ENCODE data around the gene REPS1. TPM values are rescaled to one million over a fixed set of nuclear protein-coding genes. Genes with fewer than 3 reads are reported as not detected.

The REPS1 gene
- total and polyA plus RNA-seq, 2 of the 13 experiments (the other 11 are each of a cell fraction or from before 2014, with no cell fraction given) = 36.4 to 38.3 TPM

DNA sequence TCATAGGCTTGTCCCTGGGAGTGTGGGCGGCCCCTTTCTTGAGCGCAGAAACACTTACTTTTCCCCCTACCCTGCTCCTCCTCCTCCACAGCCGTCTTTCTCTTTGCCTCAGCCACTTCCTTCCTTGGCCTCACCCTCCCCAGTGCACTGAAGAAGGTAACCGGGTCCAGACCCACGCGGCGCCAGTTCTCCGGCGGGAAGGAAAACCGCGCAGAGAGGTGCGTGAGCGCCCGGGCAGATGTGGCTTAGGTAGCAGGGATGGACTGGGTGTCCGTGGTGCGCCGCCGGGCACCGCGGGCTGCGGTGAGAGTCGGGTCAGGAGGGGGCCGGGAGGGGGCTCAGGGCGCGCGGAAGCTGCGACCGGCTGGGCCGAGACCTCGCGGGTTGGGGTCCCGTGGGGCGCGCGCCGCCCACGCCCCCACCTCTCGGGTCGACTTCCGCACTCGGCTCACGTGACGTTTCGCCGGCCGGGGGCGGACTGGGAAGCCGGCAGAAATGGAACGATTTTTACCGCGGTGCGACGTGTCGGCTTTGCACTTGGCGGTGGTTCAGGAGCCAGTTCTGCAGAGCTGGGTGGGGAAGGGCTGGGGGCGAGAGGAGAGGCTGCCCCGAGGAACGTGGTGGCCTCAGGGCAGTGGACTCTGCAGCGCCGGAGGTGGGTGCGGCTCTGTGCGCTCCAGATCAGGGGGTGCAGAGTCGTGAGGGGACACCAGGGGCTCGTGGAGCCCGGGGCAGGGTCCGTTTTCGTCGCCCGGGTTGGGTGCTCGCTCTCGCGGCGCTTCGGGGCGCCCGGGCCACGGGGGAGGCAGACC is 40.8 kb upstream of the REPS1 start, which contains the start of gene ABRACL (continued):
- TF ChIP-seq, protein P1, sequence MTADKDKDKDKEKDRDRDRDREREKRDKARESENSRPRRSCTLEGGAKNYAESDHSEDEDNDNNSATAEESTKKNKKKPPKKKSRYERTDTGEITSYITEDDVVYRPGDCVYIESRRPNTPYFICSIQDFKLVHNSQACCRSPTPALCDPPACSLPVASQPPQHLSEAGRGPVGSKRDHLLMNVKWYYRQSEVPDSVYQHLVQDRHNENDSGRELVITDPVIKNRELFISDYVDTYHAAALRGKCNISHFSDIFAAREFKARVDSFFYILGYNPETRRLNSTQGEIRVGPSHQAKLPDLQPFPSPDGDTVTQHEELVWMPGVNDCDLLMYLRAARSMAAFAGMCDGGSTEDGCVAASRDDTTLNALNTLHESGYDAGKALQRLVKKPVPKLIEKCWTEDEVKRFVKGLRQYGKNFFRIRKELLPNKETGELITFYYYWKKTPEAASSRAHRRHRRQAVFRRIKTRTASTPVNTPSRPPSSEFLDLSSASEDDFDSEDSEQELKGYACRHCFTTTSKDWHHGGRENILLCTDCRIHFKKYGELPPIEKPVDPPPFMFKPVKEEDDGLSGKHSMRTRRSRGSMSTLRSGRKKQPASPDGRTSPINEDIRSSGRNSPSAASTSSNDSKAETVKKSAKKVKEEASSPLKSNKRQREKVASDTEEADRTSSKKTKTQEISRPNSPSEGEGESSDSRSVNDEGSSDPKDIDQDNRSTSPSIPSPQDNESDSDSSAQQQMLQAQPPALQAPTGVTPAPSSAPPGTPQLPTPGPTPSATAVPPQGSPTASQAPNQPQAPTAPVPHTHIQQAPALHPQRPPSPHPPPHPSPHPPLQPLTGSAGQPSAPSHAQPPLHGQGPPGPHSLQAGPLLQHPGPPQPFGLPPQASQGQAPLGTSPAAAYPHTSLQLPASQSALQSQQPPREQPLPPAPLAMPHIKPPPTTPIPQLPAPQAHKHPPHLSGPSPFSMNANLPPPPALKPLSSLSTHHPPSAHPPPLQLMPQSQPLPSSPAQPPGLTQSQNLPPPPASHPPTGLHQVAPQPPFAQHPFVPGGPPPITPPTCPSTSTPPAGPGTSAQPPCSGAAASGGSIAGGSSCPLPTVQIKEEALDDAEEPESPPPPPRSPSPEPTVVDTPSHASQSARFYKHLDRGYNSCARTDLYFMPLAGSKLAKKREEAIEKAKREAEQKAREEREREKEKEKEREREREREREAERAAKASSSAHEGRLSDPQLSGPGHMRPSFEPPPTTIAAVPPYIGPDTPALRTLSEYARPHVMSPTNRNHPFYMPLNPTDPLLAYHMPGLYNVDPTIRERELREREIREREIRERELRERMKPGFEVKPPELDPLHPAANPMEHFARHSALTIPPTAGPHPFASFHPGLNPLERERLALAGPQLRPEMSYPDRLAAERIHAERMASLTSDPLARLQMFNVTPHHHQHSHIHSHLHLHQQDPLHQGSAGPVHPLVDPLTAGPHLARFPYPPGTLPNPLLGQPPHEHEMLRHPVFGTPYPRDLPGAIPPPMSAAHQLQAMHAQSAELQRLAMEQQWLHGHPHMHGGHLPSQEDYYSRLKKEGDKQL (CRISPR knock-in tag; IDR thresholded peaks at IDR 0.05; ENCODE audit: low read depth) = no peak
- TF ChIP-seq, protein P2, sequence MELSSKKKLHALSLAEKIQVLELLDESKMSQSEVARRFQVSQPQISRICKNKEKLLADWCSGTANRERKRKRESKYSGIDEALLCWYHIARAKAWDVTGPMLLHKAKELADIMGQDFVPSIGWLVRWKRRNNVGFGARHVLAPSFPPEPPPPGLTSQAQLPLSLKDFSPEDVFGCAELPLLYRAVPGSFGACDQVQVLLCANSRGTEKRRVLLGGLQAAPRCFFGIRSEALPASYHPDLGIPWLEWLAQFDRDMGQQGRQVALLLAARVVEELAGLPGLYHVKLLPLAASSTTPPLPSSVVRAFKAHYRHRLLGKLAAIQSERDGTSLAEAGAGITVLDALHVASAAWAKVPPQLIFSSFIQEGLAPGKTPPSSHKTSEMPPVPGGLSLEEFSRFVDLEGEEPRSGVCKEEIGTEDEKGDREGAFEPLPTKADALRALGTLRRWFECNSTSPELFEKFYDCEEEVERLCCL (CRISPR knock-in tag; IDR thresholded peaks at IDR 0.05; ENCODE audit: borderline replicate concordance) = 0 out of 2 replicates have a peak, but pooled peaks have one; percentile 47
- TF ChIP-seq ONECUT2 (CRISPR knock-in tag; IDR thresholded peaks at IDR 0.05) (no peak), NFE2 (CRISPR knock-in tag; IDR thresholded peaks at IDR 0.05) (peak; percentile 3; the same call in 1 of the 2 replicates), FOXO1 (CRISPR knock-in tag; IDR thresholded peaks at IDR 0.05) (no peak), ZNF382 (CRISPR knock-in tag; IDR thresholded peaks at IDR 0.05; ENCODE audit: borderline replicate concordance) (no peak), TBL1XR1 (IDR thresholded peaks at IDR 0.05; ENCODE audit: borderline replicate concordance, low read length, partially characterized antibody) (no peak), IKZF4 (CRISPR knock-in tag; IDR thresholded peaks at IDR 0.05; ENCODE audit: borderline replicate concordance, low read depth, not compliant biosample characterization) (no peak), U2AF2 (IDR thresholded peaks at IDR 0.05; ENCODE audit: low read depth, low read length) (no peak), ZNF225 (CRISPR knock-in tag; IDR thresholded peaks at IDR 0.05) (0 out of 2 replicates have a peak, but pooled peaks have one; percentile 67), RFX1 (IDR thresholded peaks at IDR 0.05) (no peak), FOXK2 (IDR thresholded peaks at IDR 0.05) (no peak), ZBTB42 (CRISPR knock-in tag; IDR thresholded peaks at IDR 0.05) (no peak), PRMT3 (CRISPR knock-in tag; IDR thresholded peaks at IDR 0.05; ENCODE audit: borderline replicate concordance, low read depth) (no peak), AGO2 (optimal IDR thresholded peaks at IDR 0.05; ENCODE audit: low read depth, low read length) (peak; percentile 12), NFKBIZ (CRISPR knock-in tag; IDR thresholded peaks at IDR 0.05) (no peak), NFKB2 (CRISPR knock-in tag; IDR thresholded peaks at IDR 0.05; ENCODE audit: borderline replicate concordance) (no peak)
- TF ChIP-seq, protein P3, sequence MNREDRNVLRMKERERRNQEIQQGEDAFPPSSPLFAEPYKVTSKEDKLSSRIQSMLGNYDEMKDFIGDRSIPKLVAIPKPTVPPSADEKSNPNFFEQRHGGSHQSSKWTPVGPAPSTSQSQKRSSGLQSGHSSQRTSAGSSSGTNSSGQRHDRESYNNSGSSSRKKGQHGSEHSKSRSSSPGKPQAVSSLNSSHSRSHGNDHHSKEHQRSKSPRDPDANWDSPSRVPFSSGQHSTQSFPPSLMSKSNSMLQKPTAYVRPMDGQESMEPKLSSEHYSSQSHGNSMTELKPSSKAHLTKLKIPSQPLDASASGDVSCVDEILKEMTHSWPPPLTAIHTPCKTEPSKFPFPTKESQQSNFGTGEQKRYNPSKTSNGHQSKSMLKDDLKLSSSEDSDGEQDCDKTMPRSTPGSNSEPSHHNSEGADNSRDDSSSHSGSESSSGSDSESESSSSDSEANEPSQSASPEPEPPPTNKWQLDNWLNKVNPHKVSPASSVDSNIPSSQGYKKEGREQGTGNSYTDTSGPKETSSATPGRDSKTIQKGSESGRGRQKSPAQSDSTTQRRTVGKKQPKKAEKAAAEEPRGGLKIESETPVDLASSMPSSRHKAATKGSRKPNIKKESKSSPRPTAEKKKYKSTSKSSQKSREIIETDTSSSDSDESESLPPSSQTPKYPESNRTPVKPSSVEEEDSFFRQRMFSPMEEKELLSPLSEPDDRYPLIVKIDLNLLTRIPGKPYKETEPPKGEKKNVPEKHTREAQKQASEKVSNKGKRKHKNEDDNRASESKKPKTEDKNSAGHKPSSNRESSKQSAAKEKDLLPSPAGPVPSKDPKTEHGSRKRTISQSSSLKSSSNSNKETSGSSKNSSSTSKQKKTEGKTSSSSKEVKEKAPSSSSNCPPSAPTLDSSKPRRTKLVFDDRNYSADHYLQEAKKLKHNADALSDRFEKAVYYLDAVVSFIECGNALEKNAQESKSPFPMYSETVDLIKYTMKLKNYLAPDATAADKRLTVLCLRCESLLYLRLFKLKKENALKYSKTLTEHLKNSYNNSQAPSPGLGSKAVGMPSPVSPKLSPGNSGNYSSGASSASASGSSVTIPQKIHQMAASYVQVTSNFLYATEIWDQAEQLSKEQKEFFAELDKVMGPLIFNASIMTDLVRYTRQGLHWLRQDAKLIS (CRISPR knock-in tag; IDR thresholded peaks at IDR 0.05) = no peak
- TF ChIP-seq, protein P4, sequence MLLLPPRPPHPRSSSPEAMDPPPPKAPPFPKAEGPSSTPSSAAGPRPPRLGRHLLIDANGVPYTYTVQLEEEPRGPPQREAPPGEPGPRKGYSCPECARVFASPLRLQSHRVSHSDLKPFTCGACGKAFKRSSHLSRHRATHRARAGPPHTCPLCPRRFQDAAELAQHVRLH (CRISPR knock-in tag; IDR thresholded peaks at IDR 0.05; ENCODE audit: borderline replicate concordance, low read depth) = no peak
